ENCODE results near the gene PRR20G. TPM values are rescaled to one million over a fixed set of nuclear protein-coding genes. Genes with fewer than 3 reads are reported as not detected.
A peak's percentile ranks its signal among the peaks of the same experiment; 100 is the strongest.
"Not testable (repeated sequence)": the region's sequence is repeated elsewhere in the genome, so short reads cannot be mapped to it uniquely, and the experiment has no call there.

PRR20G gene
- total RNA-seq = not detected

DNA sequence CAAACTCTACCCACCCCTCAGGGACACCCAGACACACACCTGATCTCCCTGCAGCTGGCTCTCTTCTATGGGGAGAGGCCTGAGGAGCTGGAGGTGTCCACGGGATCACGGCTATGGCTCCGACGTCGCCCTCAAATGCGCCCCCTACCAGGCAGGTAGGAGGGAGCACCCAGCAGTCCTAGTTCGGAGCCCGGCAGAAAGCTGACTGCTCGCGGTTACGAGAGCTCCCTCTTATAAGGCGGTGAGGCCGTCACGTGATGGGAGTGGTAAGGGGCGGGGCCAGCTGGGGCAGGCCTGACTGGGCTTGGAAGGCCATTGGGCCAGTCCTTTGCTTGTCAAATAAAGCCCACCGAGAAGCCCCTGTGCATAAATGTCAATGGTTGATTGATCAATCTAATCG, at the start of gene PRR20G:
Gene PRR20G, minus strand, starts transcription at position 207 of the 400 bp plus-strand sequence. CDS start 681 bp downstream, outside the sequence.
- no peak for DNase-seq (ENCODE audit: low spot score)

DNA sequence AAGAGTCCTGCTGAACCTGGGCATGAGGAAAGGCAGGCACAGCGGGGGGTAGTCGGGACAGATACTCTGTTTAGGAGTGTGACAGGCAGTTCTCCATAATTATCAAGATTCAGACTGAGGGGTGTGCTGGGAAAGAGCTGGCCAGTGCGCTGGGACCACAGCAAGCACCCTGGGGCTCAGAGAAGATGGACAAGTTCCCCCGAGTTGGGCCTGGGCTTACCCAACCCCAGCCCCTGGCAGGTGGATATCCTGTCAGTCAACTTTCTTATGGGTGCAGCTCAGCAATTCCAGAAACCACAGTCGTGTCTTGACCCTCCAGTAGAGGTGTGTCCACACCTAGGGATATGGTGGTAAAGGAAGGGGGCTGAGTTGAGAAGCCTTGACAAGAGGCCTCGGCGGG, 49.2 kb upstream of the PRR20G start:
- no peak for DNase-seq (ENCODE audit: low spot score)

DNA sequence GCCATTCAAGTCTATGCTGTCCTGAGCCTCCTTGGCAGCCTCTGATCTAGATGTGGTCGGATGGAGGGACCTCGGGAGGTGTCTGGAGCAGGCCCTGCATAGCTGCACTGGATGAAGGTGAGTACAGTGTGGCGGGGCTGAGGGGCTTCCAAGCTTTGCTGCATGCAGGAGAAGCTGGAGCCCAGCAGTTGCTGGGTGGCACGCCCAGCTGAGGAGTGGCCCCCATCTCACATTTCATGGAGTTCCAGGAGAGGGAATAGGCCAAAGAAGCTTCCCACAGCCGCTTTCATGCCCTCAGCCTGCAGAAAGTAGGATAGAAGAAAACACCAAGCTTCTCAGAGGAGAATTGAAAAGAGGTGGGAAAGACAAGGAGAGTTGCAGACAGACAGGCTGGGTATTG, 48.3 kb upstream of the PRR20G start:
- no peak for DNase-seq (ENCODE audit: low spot score)

DNA sequence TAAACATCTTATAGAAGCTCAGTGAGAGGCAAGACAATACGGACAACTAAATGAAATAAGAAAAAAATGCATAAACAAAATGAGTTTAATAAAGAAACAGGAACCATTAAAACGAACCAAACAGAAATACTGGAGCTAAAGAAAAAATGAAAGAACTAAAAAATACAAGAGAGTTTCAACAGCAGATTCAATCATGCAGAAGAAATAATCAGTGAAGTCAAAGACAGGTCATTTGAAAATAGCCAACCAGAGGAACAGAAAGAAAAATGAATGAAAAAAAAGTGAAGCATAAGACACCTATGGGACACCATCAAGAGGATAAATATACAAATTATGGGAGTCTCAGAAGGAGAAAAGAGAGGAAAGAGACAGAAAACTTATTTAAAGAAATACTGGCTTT, 42.5 kb upstream of the PRR20G start:
- DNase-seq (ENCODE audit: low spot score) = no peak

DNA sequence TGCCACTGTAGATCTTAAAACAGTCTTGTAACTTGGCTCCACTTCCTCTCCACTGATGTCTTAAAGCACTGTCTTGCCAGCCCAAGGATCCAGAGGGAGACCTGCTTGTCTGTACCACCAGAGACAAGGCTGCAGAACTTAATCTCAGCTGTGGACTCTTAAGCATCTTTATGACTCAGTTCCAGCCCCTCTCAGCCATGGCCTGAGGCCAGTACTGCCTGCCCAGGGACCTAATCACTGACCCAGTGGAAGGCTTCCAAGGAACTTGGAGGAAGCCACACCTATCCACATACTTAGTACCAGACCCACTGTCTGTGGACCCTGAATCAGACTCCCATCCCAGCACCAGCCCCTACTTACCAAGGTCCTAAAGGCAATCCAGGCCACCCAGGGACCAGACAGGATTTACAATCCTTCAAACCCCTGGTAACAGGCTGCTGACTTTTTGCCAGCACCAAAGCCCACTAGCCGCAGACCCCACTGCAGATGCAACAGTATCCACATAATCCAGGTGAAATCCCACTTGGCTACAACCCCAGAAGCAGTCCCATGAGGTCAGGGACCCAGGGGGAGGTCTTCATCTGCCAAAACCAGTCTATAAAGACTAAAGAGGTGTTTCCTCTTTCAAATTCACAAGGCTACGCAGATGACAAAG, 41.9 kb upstream of the PRR20G start:
- no peak for DNase-seq (ENCODE audit: low spot score)

DNA sequence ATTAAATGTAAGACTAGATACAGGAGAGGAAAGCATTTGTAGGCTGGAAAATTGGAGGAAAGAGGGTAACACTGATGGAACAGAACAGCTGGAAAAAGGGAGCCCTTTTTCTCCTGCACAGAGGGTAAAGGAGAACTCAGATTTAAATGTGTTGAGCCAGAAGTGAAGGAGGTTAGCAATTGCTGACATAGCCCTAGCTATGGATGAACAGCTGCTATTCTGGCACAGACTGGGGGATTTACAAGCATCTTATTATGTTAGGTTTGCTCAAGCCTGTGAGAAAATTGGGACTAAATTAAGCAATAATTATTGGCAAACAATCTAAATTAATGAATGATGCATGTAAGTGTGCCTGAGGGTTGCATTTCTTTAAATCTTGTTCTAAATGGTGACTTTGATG, 40.6 kb upstream of the PRR20G start:
- no peak for DNase-seq (ENCODE audit: low spot score)

DNA sequence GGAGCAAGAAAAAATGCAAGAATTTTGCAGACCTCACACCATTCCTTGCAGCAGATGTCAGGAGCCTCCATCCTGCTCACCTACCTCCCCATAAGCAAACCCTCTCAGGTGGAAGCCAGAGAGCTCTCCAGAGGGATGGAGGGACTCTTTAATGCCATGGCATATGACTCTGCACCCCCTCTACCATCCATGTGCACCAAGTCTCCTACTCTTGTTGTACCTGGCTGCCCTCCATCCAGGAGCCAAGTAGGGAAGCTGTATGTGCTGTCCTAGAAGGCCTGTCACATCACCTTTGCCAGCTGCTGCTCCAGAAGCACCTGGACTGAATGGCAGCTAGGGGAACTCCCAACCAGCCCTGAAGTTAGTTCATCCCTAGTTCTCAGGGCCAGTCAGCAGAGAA, 38.5 kb upstream of the PRR20G start:
- no peak for DNase-seq (ENCODE audit: low spot score)

DNA sequence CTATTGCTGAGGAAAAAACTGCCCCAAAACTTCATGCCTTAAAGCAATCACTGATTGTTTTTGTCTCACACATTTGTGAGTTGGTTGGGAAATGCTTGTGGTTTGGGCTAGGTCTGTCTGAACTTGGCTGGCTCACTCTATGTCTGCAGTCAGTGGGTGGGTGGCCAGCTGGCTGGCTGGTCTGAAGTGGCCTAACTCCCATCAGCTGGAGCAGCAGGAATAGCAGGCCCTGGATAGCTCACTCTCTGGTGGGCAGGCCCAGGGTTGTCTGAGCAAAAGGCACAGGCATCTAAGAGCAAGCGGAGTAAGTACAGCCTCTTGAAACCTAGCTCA, 37.7 kb upstream of the PRR20G start:
- no peak for DNase-seq (ENCODE audit: low spot score)

DNA sequence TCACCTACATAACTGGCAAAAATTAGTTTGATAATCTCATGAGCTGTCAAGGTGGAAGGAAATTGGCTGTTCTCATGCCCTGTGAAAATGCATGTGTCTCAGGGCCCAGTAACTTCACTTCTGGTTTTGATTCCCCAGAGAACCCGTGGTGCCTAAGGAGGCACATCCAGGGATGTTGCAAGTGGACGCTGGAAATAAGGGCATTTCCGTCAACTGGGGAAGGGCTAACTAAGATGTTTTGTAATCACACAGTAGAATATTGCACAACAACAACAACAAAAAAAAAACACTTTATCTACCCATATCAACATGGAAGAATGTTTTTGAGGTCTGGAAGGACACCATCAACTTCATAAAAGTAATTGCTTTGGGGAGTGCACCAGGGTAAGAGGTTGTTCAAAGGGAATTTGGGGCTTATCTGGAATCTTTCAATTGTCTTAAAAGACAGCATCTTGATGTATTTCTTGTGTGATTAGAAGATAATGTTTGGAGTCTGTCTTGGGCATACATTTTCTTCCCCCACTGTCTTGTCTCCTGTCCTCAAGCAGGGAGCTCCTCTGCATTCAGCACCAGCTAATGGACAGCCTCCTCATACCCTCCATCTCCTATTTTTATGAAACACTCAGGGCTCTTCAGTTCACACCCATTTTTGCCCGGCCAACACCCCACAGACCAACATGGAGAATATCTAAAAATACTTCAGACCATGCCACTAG, 37.2 kb upstream of the PRR20G start:
- no peak for DNase-seq (ENCODE audit: low spot score)

DNA sequence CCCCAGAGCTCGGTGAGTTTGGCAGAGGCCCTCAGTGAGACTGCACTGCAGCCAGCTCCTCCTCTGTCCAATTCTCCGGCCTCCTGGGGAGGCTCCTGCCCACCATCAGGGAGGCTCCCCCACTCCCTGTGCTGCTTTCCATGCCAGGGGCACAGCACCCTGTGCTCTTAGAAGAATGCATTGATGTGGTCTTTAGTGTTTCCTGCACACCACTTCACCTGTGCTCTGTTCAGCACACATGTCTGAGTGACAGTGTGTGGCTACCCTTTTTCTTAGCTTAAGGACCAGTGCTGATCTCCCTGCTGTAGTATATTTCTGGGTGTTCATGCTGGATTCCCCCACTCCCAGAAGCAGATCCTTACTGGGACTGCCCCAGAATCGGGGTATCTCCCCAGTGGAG, 36.2 kb upstream of the PRR20G start:
- DNase-seq (ENCODE audit: low spot score) = no peak

DNA sequence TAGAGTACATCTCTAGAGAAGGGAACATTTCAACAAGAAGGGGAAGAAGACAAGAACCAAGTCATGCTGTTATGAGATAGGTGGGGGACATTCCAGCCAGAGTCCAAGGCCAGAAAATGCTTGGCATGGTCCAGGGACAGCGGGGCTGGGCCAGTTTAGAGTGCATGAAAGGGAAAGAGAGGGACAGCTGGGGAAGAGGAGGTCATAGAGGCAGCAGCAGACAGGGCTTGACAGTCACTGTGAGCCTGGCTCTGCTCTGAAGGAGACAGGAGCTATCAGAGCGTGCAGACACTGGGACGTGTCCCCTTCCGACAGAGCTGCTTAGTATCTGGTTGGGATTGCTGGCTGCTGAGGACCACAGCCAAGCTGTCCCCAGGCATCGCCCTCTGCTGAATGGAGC, 35.7 kb upstream of the PRR20G start:
- DNase-seq (ENCODE audit: low spot score) = no peak

DNA sequence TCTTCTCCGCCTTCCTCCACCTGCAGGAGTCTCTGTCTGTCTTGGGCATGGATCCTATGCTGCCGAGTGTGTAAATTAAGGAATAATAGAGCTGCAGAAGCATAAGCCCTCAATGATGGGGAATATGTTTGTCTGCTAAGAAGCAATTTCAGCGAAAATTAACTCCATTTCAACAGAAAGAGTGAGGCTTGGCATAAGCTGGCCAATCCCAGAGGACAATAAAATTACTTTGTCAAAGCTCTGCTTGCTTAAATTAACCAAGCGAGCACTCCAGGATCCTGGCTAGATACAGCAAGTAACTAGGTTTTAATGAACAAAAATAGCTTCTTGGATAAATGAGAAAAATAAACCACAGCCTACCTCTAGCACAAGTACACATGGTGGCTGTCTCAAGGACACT, 33.5 kb upstream of the PRR20G start:
- DNase-seq (ENCODE audit: low spot score) = no peak

DNA sequence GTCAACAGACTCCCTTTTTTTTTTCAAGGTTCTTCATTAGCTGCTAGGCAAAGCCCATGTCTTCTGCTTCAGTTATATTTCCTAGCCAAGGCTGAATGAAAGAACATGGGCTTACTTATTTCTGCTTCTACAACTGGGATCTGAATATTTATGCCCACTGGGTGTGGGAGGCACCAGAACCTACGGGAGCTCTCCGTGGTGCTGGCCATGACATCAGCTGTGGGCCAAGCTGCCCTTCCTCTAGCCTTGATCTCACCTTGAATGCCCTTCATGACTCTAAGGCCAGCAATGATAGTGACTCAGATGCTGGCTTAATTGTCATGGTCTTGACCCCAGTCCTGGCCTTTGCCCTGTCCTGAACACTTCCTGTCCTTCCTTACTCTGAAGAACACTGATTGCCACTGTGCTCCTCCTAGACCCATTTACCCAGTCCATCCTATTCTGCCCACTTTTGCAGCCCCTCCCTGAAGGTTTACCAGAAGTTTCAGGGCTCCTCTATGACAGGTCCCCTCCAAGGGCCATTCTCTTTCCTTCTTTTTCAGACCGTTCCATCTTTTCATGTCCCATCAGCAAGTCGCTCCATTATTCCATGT, 32.8 kb upstream of the PRR20G start:
- DNase-seq (ENCODE audit: low spot score) = no peak

DNA sequence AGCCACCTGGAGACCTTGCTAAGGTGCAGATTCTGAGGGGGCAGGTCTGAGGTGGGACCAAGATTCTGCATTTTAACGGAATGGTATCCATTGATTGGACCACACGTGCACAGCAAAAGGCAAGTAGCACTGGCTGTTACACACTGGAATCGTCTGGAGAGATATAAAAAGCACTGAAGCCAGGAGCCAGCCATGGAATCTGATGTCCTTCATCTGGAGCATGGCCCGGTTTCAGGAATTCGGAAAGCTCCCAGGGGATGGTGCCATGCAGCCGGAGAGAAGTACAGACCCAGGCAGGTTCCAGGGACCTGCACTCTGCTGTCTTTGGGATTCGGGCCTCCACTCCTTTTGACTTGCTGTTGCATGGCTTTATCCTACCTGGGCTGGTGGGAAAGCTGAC, 28.8 kb upstream of the PRR20G start:
- no peak for DNase-seq (ENCODE audit: low spot score)

DNA sequence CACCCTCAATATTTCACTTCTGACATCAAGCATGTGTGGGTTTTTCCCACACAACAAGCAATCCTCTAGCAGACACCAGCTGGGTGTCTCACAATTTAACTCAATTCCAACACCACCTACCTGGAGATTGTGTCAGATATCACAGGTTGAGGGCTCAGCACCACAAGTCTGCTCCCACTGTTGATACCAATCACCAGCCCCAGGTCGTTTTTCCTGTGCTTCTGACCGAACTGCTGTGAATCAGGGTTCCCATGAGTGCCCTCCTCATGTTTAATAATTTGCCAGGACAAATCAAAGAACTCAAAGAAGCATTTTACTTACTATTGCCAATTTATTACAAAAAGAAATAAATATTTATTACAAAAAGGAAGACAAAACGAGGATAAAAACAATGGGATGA, 25.0 kb upstream of the PRR20G start:
- no peak for DNase-seq (ENCODE audit: low spot score)

DNA sequence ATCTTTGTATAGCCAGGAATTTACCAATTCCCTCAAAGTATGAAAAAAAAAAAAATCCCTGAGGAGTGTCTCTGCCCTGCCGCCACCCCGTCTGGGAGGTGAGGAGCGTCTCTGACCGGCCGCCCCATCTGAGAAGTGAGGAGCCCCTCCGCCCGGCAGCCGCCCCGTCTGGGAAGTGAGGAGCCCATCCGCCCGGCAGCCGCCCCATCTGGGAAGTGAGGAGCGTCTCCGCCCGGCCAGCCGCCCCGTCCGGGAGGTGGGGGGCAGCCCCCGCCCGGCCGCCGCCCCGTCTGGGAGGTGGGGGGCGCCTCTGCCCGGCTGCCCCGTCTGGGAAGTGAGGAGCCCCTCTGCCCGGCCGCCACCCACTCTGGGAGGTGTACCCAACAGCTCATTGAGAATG, 21.0 kb upstream of the PRR20G start:
- not testable (repeated sequence) for DNase-seq (ENCODE audit: low spot score)

DNA sequence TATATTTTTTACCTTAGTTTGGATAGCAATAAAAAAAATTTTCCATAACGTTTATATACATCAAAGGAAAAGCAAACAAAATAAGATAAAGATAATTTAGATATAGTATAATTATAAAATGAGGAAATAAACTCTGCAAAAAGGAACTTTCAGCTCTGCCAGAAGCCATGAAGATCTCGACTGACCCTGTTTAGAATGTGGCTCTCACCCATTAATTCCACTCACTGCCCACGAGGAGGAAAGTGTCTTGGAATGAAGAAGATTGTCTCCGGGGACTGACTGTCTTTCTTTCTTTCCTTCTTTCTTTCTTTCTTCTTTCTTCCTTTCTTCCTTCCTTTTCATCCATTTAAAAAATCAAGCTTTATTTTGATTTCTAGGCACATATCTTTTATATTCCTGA, 20.1 kb upstream of the PRR20G start:
- DNase-seq (ENCODE audit: low spot score) = no peak

DNA sequence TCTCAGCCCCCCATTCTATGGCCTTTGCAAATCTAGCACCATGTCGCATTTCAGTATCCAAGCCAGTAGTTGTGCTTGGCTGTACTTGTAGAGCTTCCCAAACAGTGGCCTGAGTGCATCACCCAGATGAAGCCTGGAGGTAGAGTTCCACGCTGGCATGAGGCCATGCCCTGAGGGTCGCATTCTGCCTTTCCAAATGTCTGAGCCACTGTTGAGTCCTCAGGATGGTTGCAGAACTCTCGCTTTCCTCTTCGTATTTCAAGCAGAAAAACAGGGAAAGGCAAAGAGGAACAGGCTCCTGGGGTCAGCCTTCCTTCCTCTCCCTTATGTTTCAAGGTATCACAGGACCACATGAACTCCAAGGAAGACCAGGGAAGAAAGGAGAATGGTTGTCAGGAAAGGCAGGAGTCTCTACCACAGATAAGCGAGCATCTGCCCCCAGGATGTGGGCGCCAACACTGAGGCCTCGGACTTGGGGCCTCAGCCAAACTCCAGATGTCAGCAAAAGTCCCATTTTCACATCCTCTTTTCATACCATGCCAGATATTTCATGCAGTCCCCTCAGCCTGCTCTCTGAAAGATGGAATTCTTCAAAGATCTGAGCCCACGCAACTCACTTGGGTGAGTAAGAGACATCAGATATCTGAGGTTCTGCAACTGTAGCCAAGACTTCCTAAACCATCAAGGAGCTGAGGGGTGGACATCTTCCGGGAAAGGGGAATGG, 19.4 kb upstream of the PRR20G start:
- no peak for DNase-seq (ENCODE audit: low spot score)

DNA sequence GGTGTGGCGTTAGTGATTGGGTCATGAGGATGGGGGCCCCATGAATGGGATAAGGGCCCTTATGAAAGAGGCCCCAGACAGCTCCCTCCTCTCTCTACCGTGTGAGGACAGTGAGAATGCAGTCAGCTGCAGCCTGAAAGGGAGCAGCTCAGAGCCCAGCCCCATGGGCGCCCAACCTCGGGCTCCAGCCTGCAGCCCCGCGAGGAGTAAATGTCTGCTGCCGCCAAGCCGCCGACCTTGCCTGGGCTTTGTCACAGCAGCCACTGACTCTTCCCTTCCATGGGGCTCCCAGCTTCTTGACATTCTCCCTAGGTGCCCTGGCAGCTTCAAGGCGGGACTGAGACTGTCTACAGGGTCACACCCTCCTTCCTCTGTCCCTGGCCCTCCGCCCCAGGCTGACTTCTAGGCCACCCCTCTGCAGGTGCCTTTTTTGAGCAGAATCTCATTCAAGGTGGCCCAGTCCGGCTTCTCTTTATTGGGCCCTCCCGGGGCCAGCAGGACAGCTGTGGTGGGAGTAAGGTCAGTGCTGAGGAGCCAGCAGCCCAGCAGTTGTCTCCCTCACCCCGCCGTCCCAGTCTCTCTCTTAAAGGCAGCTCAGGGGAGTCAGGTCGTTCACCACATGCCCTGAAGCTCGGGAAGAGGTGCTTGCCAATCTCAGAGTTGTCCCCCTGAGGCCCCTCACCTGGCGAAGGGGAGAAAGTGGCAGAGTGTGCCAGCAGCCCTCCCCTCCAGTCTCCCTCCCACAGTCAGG, 18.7 kb upstream of the PRR20G start:
- no peak for DNase-seq (ENCODE audit: low spot score)

DNA sequence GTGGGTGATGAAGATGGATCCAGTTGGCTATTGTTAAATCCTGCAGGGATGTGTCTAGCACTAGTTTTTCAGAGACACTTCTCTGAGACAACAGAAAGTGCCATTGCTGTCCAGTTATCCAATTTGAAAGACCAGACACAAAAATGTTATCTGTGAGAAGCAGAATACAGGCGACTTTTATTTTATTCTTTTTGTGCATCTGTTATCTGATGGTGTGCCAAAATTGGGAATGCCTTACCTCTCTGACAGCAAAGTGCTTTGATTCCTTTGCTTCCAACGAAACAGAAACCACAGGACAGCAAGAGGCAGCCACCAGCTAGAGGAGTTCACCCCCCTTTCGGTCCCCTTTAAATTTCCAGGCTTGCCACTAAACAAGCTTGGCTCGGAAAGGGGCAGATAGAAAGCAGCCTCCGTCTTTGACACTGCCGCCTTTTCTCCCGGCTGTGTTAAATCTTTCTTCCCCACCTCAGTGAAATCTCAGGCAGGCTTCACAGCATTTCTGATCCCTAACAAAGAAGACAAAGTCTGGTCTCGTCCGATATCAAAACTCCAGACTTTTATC, 17.7 kb upstream of the PRR20G start:
- DNase-seq (ENCODE audit: low spot score) = no peak

DNA sequence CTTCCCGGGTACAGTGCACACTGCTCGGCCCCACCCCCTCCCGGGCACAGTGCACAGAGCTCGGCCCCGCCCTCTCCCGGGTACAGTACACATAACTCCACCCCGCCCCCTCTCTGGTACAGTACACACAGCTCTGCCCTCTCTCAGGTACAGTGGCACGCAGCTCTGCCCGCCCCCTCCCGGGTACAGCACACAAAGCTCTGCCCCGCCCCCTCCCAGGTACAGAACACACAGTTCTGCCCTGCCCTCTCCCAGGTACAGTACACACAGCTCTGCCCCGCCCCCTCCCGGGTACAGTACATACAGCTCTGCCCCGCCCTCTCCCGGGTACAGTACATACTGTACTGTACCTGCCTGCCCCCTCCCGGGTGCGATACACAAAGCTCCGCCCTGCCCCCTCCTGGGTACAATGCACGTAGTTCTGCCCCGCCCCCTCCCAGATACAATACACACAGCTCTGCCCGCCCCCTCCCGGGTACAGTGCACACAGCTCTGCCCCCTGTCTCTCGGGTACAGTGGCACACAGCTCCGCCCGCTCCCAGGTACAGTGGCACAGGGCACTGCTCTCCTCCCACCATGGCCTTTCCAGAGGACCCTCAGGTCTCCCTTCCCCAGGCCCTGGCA, 16.4 kb upstream of the PRR20G start:
- peak; percentile 78 for DNase-seq (ENCODE audit: low spot score)

All from ureter (tissue), 1 donor.